A549 treated with CpdA at 1 μM for 4 hours (cell line): ENCODE results near the gene XPOT. TPM values are rescaled to one million over a fixed set of nuclear protein-coding genes. Genes with fewer than 3 reads are reported as not detected.

Source experiments
- total RNA-seq: library from RNA; stranded (reverse); fragments of 200-300 nt; extraction: Qiagen RNA extraction; gene quantifications from 5 replicates; pipeline ENCODE4 v1.2.3, GENCODE V29; 2022; ENCODE audit warnings: low read depth

XPOT gene
- total RNA-seq = 51.7 to 56.2 TPM (median 53.2 TPM) in 5 replicates

GRCh38 chr12:64403707-64404469, at the start of gene XPOT:
Gene XPOT (plus strand): TSS chr12:64404392. CDS start chr12:64410036, 5,644 bp downstream.

GRCh38 chr12:64390275-64390851, 13.8 kb upstream of the XPOT start, which contains the start of gene C12orf56:
Gene C12orf56 (minus strand): TSS chr12:64390758. CDS start chr12:64390565, 193 bp downstream.

DNA sequence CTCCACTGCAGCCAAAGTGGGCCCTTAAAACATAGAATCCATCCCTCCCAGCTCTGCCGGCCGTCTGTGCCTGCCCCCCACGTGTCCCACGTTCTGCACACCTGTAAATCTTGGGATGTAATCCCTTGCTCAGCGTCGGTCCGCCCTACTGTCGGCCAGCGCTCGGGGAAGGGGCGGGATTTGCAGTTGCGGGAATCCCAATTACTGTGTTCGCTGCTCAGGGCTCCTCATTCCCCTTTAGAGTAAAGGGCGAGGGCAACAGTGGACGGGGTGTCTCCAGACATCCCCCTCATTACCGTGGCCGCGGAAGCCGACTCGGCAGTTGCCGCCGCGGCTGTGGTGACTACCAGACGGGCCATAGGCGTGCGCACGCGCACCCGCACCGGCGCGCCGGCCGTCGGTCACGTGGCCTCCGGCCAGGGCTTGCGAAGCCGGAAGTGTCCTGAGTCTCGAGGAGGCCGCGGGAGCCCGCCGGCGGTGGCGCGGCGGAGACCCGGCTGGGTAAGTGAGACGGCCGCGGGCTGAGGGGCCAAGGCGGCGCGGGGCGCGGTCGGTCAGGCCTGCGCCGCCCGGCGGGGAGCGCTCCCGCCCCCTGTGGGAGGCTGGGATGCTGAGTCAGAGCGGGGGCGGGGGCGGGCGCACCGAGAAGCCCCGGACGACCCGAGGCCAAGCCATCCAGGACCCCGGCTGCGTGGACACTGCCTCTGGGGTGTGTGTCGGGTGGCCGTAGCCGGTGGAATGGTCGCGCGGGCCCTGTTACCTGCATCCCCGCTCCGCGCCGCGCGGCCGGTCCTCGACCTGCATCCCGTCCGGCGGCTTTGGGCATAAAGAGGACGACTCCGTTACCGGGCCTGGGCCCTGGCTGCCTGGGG, 47.7 kb downstream of the XPOT start, which contains the start of gene TBK1:
TSS of gene TBK1 (plus strand) at position 434 of the 872 bp plus-strand sequence. CDS start 3,751 bp downstream, outside the sequence.

Other genes starting within 250 kb of the XPOT start
- 7.1 to 8.1 TPM (median 7.5 TPM) in 5 replicates for gene KICS2, start 182.1 kb upstream of the XPOT start, total RNA-seq
- gene C12orf56, start 13.6 kb upstream of the XPOT start, total RNA-seq = 0.03 to 0.30 TPM (median 0.15 TPM) in 4 of 5 replicates, not detected in the other
- gene TBK1, start 47.7 kb downstream of the XPOT start, total RNA-seq = 23.9 to 29.9 TPM (median 25.2 TPM) in 5 replicates
- 29.7 to 34.9 TPM (median 32.5 TPM) in 5 replicates for gene RASSF3, start 206.1 kb downstream of the XPOT start, total RNA-seq